A549 (cell line): ENCODE measurements around the gene EIF1AX. TPM values are rescaled to one million over a fixed set of nuclear protein-coding genes. Genes with fewer than 3 reads are reported as not detected.
A peak's percentile ranks its signal among the peaks of the same experiment; 100 is the strongest.

ENCODE experiments used
- ATAC-seq, 2 experiments: fragments of 200-7000 bp in 1 of 2; fragments of >200 bp in 1 of 2; cut with Nextera tagmentation in 1 of 2; cut with Tn5 transposase in 1 of 2; 3 replicates each; pipeline versions ENCODE4 v1.8.0 to v1.9.1; 2018 to 2020; ENCODE audit warnings: mild to moderate bottlenecking in 1 of 2, moderate library complexity in 1 of 2
- CTCF ChIA-PET: fragments of 300-600 bp; sonication (Branson Sonifier 250); formaldehyde crosslinking; extraction: SDS; loops from one replicate; lab custom pipeline; 2021; ENCODE audit warnings: antibody characterized with exemption, inconsistent platforms; lab: Yijun Ruan, JAX
- POLR2A ChIA-PET: fragments of 350-600 bp; formaldehyde crosslinking; extraction: SDS; loops from one replicate; lab custom pipeline; 2021; ENCODE audit warnings: antibody characterized with exemption, inconsistent platforms; lab: Yijun Ruan, JAX
- DNase-seq, 2 experiments: peaks; one replicate each; pipeline versions ENCODE4 v3.0.0 to v3.0.0-alpha.2; 2011 to 2016; ENCODE audit warnings: low read depth in 1 of 2, low spot score in 1 of 2
- FAIRE-seq: peaks from 2 replicates; lab custom pipeline; 2011; peaks lifted over from hg19 to GRCh38; lab: Jason Lieb, UNC
- H3K27ac ChIP-seq, 2 experiments: fragments of >200 bp; sonication (Bioruptor Twin); formaldehyde crosslinking; 3 replicates each; pipeline ENCODE4 v1.5.1; 2016 to 2017
- H3K4me1 ChIP-seq: fragments of >200 bp; sonication (Bioruptor Twin); formaldehyde crosslinking; 3 replicates; pipeline ENCODE4 v1.6.1; 2016
- H3K4me2 ChIP-seq: fragments of >200 bp; sonication (Bioruptor Twin); formaldehyde crosslinking; 3 replicates; pipeline ENCODE4 v1.6.1; 2016
- H3K4me3 ChIP-seq: fragments of >200 bp; sonication (Bioruptor Twin); formaldehyde crosslinking; 3 replicates; pipeline ENCODE4 v1.5.1; 2016
- H3K9me3 ChIP-seq: fragments of >200 bp; sonication (Bioruptor Twin); formaldehyde crosslinking; 3 replicates; pipeline ENCODE4 v1.6.1; 2016
- CEBPB ChIP-seq, 2 experiments: fragments of >200 bp in 1 of 2; sonication (Bioruptor Twin) in 1 of 2; formaldehyde crosslinking in 1 of 2; IDR thresholded peaks; 2 replicates each; pipeline ENCODE4 v1.6.1; 2012 to 2016
- EHF ChIP-seq: fragments of 250-450 bp; sonication (Bioruptor Pico); IDR thresholded peaks from 2 replicates; pipeline ENCODE4 v1.5.0; 2020; ENCODE audit warnings: mild to moderate bottlenecking
- EP300 ChIP-seq, 2 experiments: fragments of >200 bp; sonication (Bioruptor Twin); formaldehyde crosslinking; IDR thresholded peaks; 2 replicates in 1 of 2; 3 replicates in 1 of 2; pipeline ENCODE4 v1.6.1; 2016 to 2017
- ESRRA ChIP-seq: fragments of 150-350 bp; IDR thresholded peaks from 2 replicates; pipeline ENCODE4 v1.6.1; 2014; ENCODE audit warnings: mild to moderate bottlenecking, low read length, borderline replicate concordance
- FOSB ChIP-seq: fragments of 250-450 bp; sonication (Bioruptor Pico); IDR thresholded peaks from 2 replicates; pipeline ENCODE4 v1.5.0; 2020; ENCODE audit warnings: mild to moderate bottlenecking, moderate library complexity
- GATA3 ChIP-seq: IDR thresholded peaks from 2 replicates; pipeline ENCODE4 v1.6.1; 2012; ENCODE audit warnings: borderline replicate concordance
- HDAC2 ChIP-seq: fragments of 200-600 bp; sonication (generic); IDR thresholded peaks from 2 replicates; pipeline ENCODE4 v1.6.1; 2016
- HEYL ChIP-seq: fragments of 250-450 bp; sonication (Bioruptor Pico); IDR thresholded peaks from 2 replicates; pipeline ENCODE4 v1.8.0; 2021; ENCODE audit warnings: mild to moderate bottlenecking, moderate library complexity
- HOXA7 ChIP-seq: fragments of 250-450 bp; sonication (Bioruptor Pico); IDR thresholded peaks from 2 replicates; pipeline ENCODE4 v1.5.0; 2020; ENCODE audit warnings: mild to moderate bottlenecking, moderate library complexity
- JUNB ChIP-seq: fragments of >200 bp; sonication (Bioruptor Twin); formaldehyde crosslinking; IDR thresholded peaks from 2 replicates; pipeline ENCODE4 v1.6.1; 2016
- KDM1A ChIP-seq: fragments of 200-600 bp; sonication (generic); IDR thresholded peaks from 2 replicates; pipeline ENCODE4 v1.6.1; 2016; ENCODE audit warnings: low read depth, mild to moderate bottlenecking
- PBX3 ChIP-seq: IDR thresholded peaks from 2 replicates; pipeline ENCODE4 v1.6.1; 2012
- POLR2AphosphoS2 ChIP-seq: conservative IDR thresholded peaks from 2 replicates; pipeline ENCODE4 v1.6.1; 2012; ENCODE audit warnings: low read length, improper control_type of control experiment, inconsistent platforms
- RAD21 ChIP-seq, 2 experiments: fragments of >200 bp in 1 of 2; sonication (Bioruptor Twin) in 1 of 2; formaldehyde crosslinking in 1 of 2; IDR thresholded peaks in 1 of 2; conservative IDR thresholded peaks in 1 of 2; 2 replicates in 1 of 2; 3 replicates in 1 of 2; pipeline ENCODE4 v1.6.1; 2012 to 2018; ENCODE audit warnings: inconsistent platforms in 1 of 2
- RARB ChIP-seq: fragments of 250-450 bp; sonication (Bioruptor Pico); IDR thresholded peaks from 2 replicates; pipeline ENCODE4 v1.8.0; 2021; ENCODE audit warnings: mild to moderate bottlenecking, moderate library complexity
- RCOR1 ChIP-seq: fragments of 150-350 bp; IDR thresholded peaks from 2 replicates; pipeline ENCODE4 v1.6.1; 2014; ENCODE audit warnings: antibody characterized with exemption, low read length, low read depth
- SMC3 ChIP-seq: fragments of >200 bp; sonication (Bioruptor Twin); formaldehyde crosslinking; IDR thresholded peaks from 3 replicates; pipeline ENCODE4 v1.6.1; 2018; ENCODE audit warnings: inconsistent platforms
- SREBF2 ChIP-seq: fragments of 450-650 bp; IDR thresholded peaks from 2 replicates; pipeline ENCODE4 v1.6.1; 2014; ENCODE audit warnings: mild to moderate bottlenecking, moderate library complexity
- TFCP2L1 ChIP-seq: fragments of 250-450 bp; sonication (Bioruptor Pico); IDR thresholded peaks from 2 replicates; pipeline ENCODE4 v1.5.0; 2021; ENCODE audit warnings: mild to moderate bottlenecking
- ZFP36 ChIP-seq: fragments of 450-650 bp; IDR thresholded peaks from 2 replicates; pipeline ENCODE4 v1.6.1; 2014; ENCODE audit warnings: borderline replicate concordance; ENCODE audit not compliant: partially characterized antibody
- WGBS: methylation state at CpG from one replicate; pipeline ENCODE4 v1.1.6; 2017; ENCODE audit errors: missing lambda C conversion rate; 5-methylcytosine and 5-hydroxymethylcytosine counted together
- polyA plus RNA-seq, 4 experiments: library from polyadenylated mRNA; depleted of rRNA in 3 of 4; stranded (reverse); fragments of >200 nt; fragmentation: RNase III in 1 of 4; extraction: RNeasy Plus Mini Kit Qiagen cat#74134 plus additional on column Dnase treatment in 1 of 4; gene quantifications; 2 replicates in 3 of 4; 3 replicates in 1 of 4; pipeline ENCODE4 v1.2.3, GENCODE V29; 2011 to 2017
- TF ChIP-seq, protein P1 (sequence below): fragments of 450-650 bp; IDR thresholded peaks from 2 replicates; pipeline ENCODE4 v1.6.1; 2014; ENCODE audit warnings: antibody characterized with exemption
- TF ChIP-seq, protein P2 (sequence below): fragments of 250-450 bp; sonication (Bioruptor Pico); IDR thresholded peaks from 2 replicates; pipeline ENCODE4 v1.5.0; 2020; ENCODE audit warnings: low read depth, mild to moderate bottlenecking, moderate library complexity
- TF ChIP-seq, protein P3 (sequence below): IDR thresholded peaks from 2 replicates; pipeline ENCODE4 v1.6.1; 2012
- TF ChIP-seq, protein P4 (sequence below): IDR thresholded peaks from 2 replicates; pipeline ENCODE4 v1.6.1; 2012; ENCODE audit warnings: low read depth, borderline replicate concordance
- TF ChIP-seq, protein P5 (sequence below): fragments of 250-450 bp; sonication (Bioruptor Pico); IDR thresholded peaks from 2 replicates; pipeline ENCODE4 v1.5.0; 2021; ENCODE audit warnings: mild to moderate bottlenecking, moderate library complexity, borderline replicate concordance
- TF ChIP-seq, protein P6 (sequence below): fragments of 200-600 bp; sonication (generic); IDR thresholded peaks from 2 replicates; pipeline ENCODE4 v1.6.1; 2016; ENCODE audit warnings: antibody characterized with exemption, mild to moderate bottlenecking, moderate library complexity

EIF1AX gene
- polyA plus RNA-seq, 2 of the 4 experiments (the other 2 are of a cell fraction), result 128 to 203 TPM

DNA sequence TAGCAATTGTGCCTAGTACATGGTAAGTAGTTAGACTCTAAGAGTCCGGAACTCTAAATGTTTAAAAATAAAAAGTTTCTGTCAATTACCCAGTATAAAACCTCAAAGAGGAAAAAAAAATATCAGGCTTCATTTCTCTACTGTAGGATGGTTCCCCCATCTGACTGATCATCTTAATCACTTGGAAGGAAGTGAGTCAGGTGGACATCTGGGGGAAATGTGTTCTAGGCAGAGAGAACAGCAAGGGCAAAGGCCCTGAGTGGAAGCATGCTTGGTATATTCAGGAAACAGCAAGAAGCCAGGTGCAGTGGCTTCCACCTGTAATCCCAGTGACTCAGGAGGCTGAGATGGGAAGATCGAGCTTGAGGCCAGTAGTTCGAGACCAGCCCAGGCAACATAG lies 2.9 kb upstream of the EIF1AX start:
- WGBS, result 92% methylated on average over 3 of the region's 3 CpGs
- H3K9me3 ChIP-seq, result no peaks in the 10 kb centered on the region
- no peak for ATAC-seq
- peaks cover 18% of the 10 kb centered on the region for H3K4me1 ChIP-seq
- DNase-seq, result no peak
- no peak overlapping the region for H3K27ac ChIP-seq
- FAIRE-seq, result no peak
- H3K4me3 ChIP-seq, result no peak overlapping the region
- no peak overlapping the region for H3K4me2 ChIP-seq
- TF ChIP-seq SREBF2 (no peak), RCOR1 (no peak), CEBPB (IDR thresholded peaks at IDR 0.05) (no peak), ESRRA (no peak), FOSB (CRISPR knock-in tag) (no peak), KDM1A (no peak), GATA3 (no peak), HDAC2 (no peak), HOXA7 (CRISPR knock-in tag) (no peak)
- TF ChIP-seq, protein P1, sequence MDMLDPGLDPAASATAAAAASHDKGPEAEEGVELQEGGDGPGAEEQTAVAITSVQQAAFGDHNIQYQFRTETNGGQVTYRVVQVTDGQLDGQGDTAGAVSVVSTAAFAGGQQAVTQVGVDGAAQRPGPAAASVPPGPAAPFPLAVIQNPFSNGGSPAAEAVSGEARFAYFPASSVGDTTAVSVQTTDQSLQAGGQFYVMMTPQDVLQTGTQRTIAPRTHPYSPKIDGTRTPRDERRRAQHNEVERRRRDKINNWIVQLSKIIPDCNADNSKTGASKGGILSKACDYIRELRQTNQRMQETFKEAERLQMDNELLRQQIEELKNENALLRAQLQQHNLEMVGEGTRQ, result no peak
- TF ChIP-seq, protein P2, sequence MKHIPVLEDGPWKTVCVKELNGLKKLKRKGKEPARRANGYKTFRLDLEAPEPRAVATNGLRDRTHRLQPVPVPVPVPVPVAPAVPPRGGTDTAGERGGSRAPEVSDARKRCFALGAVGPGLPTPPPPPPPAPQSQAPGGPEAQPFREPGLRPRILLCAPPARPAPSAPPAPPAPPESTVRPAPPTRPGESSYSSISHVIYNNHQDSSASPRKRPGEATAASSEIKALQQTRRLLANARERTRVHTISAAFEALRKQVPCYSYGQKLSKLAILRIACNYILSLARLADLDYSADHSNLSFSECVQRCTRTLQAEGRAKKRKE (CRISPR knock-in tag), result no peak
- TF ChIP-seq, protein P3, sequence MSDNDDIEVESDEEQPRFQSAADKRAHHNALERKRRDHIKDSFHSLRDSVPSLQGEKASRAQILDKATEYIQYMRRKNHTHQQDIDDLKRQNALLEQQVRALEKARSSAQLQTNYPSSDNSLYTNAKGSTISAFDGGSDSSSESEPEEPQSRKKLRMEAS, result no peak
- ChIA-PET POLR2A (no interaction called here), CTCF (no interaction called here)

- ATAC-seq (no peak), FAIRE-seq (no peak), DNase-seq (peak in 1 of 2 experiments; percentile 24)
- no peak overlapping the region for H3K4me2 ChIP-seq
- no peaks in the 10 kb centered on the region for H3K9me3 ChIP-seq
- WGBS, result 60% methylated on average over 2 of the region's 2 CpGs
- POLR2A ChIA-PET, result no interaction called here
- H3K27ac ChIP-seq, result no peak overlapping the region
- peaks cover 28% of the 10 kb centered on the region for H3K4me1 ChIP-seq
- no peak overlapping the region for H3K4me3 ChIP-seq
- CTCF ChIA-PET, result no interaction called here
- TF ChIP-seq RARB (CRISPR knock-in tag) (no peak), ZFP36 (no peak), EP300 (IDR thresholded peaks at IDR 0.05) (no peak), RCOR1 (no peak), FOSB (CRISPR knock-in tag) (no peak), HOXA7 (CRISPR knock-in tag) (no peak), ESRRA (no peak), PBX3 (no peak), TFCP2L1 (CRISPR knock-in tag) (no peak), POLR2AphosphoS2 (no peak), RAD21 (conservative IDR thresholded peaks at IDR 0.05 in 1 of 2, IDR thresholded peaks at IDR 0.05 in 1 of 2) (no peak), EHF (CRISPR knock-in tag) (no peak), SMC3 (no peak), HEYL (CRISPR knock-in tag) (no peak), JUNB (no peak), CEBPB (IDR thresholded peaks at IDR 0.05) (no peak)
- TF ChIP-seq, protein P4, sequence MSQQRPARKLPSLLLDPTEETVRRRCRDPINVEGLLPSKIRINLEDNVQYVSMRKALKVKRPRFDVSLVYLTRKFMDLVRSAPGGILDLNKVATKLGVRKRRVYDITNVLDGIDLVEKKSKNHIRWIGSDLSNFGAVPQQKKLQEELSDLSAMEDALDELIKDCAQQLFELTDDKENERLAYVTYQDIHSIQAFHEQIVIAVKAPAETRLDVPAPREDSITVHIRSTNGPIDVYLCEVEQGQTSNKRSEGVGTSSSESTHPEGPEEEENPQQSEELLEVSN, result no peak
- TF ChIP-seq, protein P5, sequence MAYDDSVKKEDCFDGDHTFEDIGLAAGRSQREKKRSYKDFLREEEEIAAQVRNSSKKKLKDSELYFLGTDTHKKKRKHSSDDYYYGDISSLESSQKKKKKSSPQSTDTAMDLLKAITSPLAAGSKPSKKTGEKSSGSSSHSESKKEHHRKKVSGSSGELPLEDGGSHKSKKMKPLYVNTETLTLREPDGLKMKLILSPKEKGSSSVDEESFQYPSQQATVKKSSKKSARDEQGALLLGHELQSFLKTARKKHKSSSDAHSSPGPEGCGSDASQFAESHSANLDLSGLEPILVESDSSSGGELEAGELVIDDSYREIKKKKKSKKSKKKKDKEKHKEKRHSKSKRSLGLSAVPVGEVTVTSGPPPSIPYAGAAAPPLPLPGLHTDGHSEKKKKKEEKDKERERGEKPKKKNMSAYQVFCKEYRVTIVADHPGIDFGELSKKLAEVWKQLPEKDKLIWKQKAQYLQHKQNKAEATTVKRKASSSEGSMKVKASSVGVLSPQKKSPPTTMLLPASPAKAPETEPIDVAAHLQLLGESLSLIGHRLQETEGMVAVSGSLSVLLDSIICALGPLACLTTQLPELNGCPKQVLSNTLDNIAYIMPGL, result no peak
- TF ChIP-seq, protein P6, sequence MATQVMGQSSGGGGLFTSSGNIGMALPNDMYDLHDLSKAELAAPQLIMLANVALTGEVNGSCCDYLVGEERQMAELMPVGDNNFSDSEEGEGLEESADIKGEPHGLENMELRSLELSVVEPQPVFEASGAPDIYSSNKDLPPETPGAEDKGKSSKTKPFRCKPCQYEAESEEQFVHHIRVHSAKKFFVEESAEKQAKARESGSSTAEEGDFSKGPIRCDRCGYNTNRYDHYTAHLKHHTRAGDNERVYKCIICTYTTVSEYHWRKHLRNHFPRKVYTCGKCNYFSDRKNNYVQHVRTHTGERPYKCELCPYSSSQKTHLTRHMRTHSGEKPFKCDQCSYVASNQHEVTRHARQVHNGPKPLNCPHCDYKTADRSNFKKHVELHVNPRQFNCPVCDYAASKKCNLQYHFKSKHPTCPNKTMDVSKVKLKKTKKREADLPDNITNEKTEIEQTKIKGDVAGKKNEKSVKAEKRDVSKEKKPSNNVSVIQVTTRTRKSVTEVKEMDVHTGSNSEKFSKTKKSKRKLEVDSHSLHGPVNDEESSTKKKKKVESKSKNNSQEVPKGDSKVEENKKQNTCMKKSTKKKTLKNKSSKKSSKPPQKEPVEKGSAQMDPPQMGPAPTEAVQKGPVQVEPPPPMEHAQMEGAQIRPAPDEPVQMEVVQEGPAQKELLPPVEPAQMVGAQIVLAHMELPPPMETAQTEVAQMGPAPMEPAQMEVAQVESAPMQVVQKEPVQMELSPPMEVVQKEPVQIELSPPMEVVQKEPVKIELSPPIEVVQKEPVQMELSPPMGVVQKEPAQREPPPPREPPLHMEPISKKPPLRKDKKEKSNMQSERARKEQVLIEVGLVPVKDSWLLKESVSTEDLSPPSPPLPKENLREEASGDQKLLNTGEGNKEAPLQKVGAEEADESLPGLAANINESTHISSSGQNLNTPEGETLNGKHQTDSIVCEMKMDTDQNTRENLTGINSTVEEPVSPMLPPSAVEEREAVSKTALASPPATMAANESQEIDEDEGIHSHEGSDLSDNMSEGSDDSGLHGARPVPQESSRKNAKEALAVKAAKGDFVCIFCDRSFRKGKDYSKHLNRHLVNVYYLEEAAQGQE, result no peak
Measured at GRCh38 chrX:20143561-20143960, 1.9 kb upstream of the EIF1AX start.
